Activated T-cell treated with anti-CD3 and anti-CD28 coated beads, Interleukin-2, amount 50 U/mL, for 72 hours (primary cell): ENCODE measurements around the gene ZNF416. TPM values are rescaled to one million over a fixed set of nuclear protein-coding genes. Genes with fewer than 3 reads are reported as not detected.

Experiments
- ATAC-seq, 2 donors: fragments of 150-1000 bp; cut with Tn5 transposase; replicated peaks in 1 of 2; 2 replicates each; pipeline ENCODE4 v1.10.0; 2021; ENCODE audit warnings: moderate library complexity in 2 of 2, mild to moderate bottlenecking in 1 of 2
- DNase-seq, 2 donors: peaks; one replicate each; pipeline ENCODE4 v3.0.0; 2021 to 2022; ENCODE audit warnings: mixed read lengths in 1 of 2
- H3K27ac Mint-ChIP-seq: one replicate; pipeline ENCODE4 v1.8.0; 2022; ENCODE audit warnings: mild to moderate bottlenecking, moderate library complexity, mixed read lengths
- H3K27me3 Mint-ChIP-seq: one replicate; pipeline ENCODE4 v1.8.0; 2022; ENCODE audit warnings: low read depth, mixed read lengths
- H3K36me3 Mint-ChIP-seq, 2 donors: one replicate each; pipeline ENCODE4 v1.8.0; 2022; ENCODE audit warnings: mixed read lengths in 2 of 2, mild to moderate bottlenecking in 1 of 2; ENCODE audit not compliant: insufficient read depth in 2 of 2
- H3K4me1 Mint-ChIP-seq: one replicate; pipeline ENCODE4 v1.8.0; 2022; ENCODE audit warnings: low read depth, mixed read lengths
- H3K4me3 Mint-ChIP-seq, 2 donors: one replicate each; pipeline ENCODE4 v1.8.0; 2022; ENCODE audit warnings: mild to moderate bottlenecking in 2 of 2, mixed read lengths in 2 of 2, moderate library complexity in 2 of 2
- H3K9me3 Mint-ChIP-seq, 2 donors: one replicate each; pipeline ENCODE4 v1.8.0; 2022; ENCODE audit warnings: mixed read lengths in 2 of 2
- total RNA-seq, 2 donors: library from RNA; stranded (reverse); gene quantifications; one replicate each; pipeline ENCODE4 v1.2.3, GENCODE V29; 2022

Gene ZNF416
- total RNA-seq, 2 donors from 2014 or later: 3.2 to 5.5 TPM

DNA sequence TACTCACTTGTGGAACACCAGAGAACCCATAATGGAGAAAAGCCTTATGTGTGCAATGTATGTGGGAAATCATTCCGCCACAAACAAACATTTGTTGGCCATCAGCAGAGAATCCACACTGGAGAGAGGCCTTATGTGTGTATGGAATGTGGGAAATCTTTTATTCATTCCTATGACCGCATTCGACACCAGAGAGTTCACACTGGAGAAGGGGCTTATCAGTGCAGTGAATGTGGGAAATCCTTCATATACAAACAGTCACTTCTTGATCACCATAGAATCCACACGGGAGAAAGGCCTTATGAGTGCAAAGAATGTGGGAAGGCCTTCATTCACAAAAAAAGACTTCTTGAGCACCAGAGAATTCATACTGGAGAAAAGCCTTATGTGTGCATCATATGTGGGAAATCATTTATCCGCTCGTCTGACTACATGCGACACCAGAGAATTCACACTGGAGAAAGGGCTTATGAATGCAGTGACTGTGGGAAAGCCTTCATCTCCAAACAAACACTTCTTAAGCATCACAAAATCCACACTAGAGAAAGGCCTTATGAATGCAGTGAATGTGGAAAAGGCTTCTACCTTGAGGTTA lies 40.7 kb downstream of the ZNF416 start:
- ATAC-seq: no peak
- H3K9me3 Mint-ChIP-seq: peaks cover 30 to 64% of the 10 kb centered on the region in 2 donors

GRCh38 chr19:57527136-57527881 lies 51.4 kb downstream of the ZNF416 start, which contains the start of gene ZNF549:
Gene ZNF549 (plus strand): TSS chr19:57527356. CDS start chr19:57527574, 218 bp downstream.
- peaks cover 15 to 16% of the 10 kb centered on the region in 2 donors for H3K9me3 Mint-ChIP-seq
- H3K27me3 Mint-ChIP-seq: no peaks in the 10 kb centered on the region
- peak within 1 kb of the TSS; percentile 98 to 99 for H3K4me3 Mint-ChIP-seq

More for the DNA sequence above, 40.7 kb downstream of the ZNF416 start:
- peaks cover 80 to 93% of the 10 kb centered on the region in 2 donors for H3K36me3 Mint-ChIP-seq
- no peak for DNase-seq
- H3K4me3 Mint-ChIP-seq: no peak overlapping the region
- no peaks in the 10 kb centered on the region for H3K4me1 Mint-ChIP-seq
- no peak overlapping the region for H3K27ac Mint-ChIP-seq
- H3K27me3 Mint-ChIP-seq: no peaks in the 10 kb centered on the region

More at GRCh38 chr19:57527136-57527881, 51.4 kb downstream of the ZNF416 start, which contains the start of gene ZNF549:
- H3K4me1 Mint-ChIP-seq: peaks cover 24% of the 10 kb centered on the region
- H3K36me3 Mint-ChIP-seq: peaks cover 26 to 52% of the 10 kb centered on the region in 2 donors
- DNase-seq (peak; percentile 91), ATAC-seq (peak; percentile 100)
- peak within 1 kb of the TSS; percentile 16 for H3K27ac Mint-ChIP-seq

Other genes with a start within 250 kb of the ZNF416 start
- gene ZNF304, start 227.6 kb downstream of the ZNF416 start, total RNA-seq: 1 to 10 TPM; 8.1 to 8.3 TPM
- 1 to 10 TPM; 7.3 to 8.5 TPM for gene TRAPPC2B, start 215.4 kb downstream of the ZNF416 start, total RNA-seq
- 1 to 10 TPM; 3.9 to 4.5 TPM for gene ZNF547, start 215.4 kb downstream of the ZNF416 start, total RNA-seq
- 10 to 100 TPM; 40.4 to 62.8 TPM for gene ZNF548, start 189.1 kb downstream of the ZNF416 start, total RNA-seq
- gene ZNF17, start 167.8 kb downstream of the ZNF416 start, total RNA-seq: 10 to 100 TPM; 11.0 to 12.0 TPM
- gene ZNF749, start 143.6 kb downstream of the ZNF416 start, total RNA-seq: 10 to 100 TPM; 16.5 to 18.0 TPM
- gene VN1R1, start 121.8 kb downstream of the ZNF416 start, total RNA-seq: 1 to 10 TPM in 1 of 2 donors, under 1 TPM in 1; 0.37 to 1.1 TPM
- 1 to 10 TPM; 6.4 to 7.7 TPM for gene ZNF772, start 101.3 kb downstream of the ZNF416 start, total RNA-seq
- 10 to 100 TPM; 10.2 to 11.1 TPM for gene ZNF419, start 91.2 kb downstream of the ZNF416 start, total RNA-seq
- gene ZNF773, start 79.0 kb downstream of the ZNF416 start, total RNA-seq: 10 to 100 TPM; 11.9 to 12.7 TPM
- gene ZNF549, start 51.6 kb downstream of the ZNF416 start, total RNA-seq: 1 to 10 TPM; 6.8 to 6.9 TPM
- 10 to 100 TPM; 12.2 to 12.9 TPM for gene ZNF550, start 19.0 kb downstream of the ZNF416 start, total RNA-seq
- gene ZIK1, start 5.2 kb upstream of the ZNF416 start, total RNA-seq: 1 to 10 TPM; 5.1 to 9.0 TPM
- 1 to 10 TPM; 5.6 to 7.9 TPM for gene ZNF530, start 21.0 kb upstream of the ZNF416 start, total RNA-seq
- 10 to 100 TPM; 12.8 to 14.0 TPM for gene ZNF134, start 35.3 kb upstream of the ZNF416 start, total RNA-seq
- gene ZNF211, start 54.3 kb upstream of the ZNF416 start, total RNA-seq: 10 to 100 TPM; 13.5 to 18.2 TPM
- not detected for gene ZSCAN4, start 90.0 kb upstream of the ZNF416 start, total RNA-seq
- gene ZNF551, start 103.1 kb upstream of the ZNF416 start, total RNA-seq: 10 to 100 TPM in 1 of 2 donors, 1 to 10 TPM in 1; 7.3 to 12.2 TPM
- gene ZNF154, start 130.3 kb upstream of the ZNF416 start, total RNA-seq: 1 to 10 TPM; 4.3 to 5.3 TPM
- 10 to 100 TPM; 14.3 to 20.1 TPM for gene ZNF671, start 148.7 kb upstream of the ZNF416 start, total RNA-seq
- gene ZNF776, start 167.9 kb upstream of the ZNF416 start, total RNA-seq: 10 to 100 TPM; 13.4 to 14.1 TPM
- 10 to 100 TPM; 18.5 to 20.0 TPM for gene ZNF586, start 190.8 kb upstream of the ZNF416 start, total RNA-seq
- gene ZNF552, start 236.0 kb upstream of the ZNF416 start, total RNA-seq: 1 to 10 TPM; 7.7 to 8.4 TPM